Endothelial cell of umbilical vein (primary cell): ENCODE results near the gene SIGLEC6.

ENCODE experiments used
- POLR2AphosphoS5 ChIP-seq: IDR thresholded peaks from 2 replicates; pipeline ENCODE4 v1.6.1; 2012; ENCODE audit warnings: low read depth, mild to moderate bottlenecking, control low read depth, low read length, moderate library complexity; ENCODE audit not compliant: insufficient read depth
- TF ChIP-seq, protein P1 (sequence below), 2 donors: IDR thresholded peaks; 1 replicate in 1 of 2; 2 replicates in 1 of 2; pipeline ENCODE4 v1.5.1; 2011; ENCODE audit warnings: low read length in 2 of 2, mild to moderate bottlenecking in 2 of 2, moderate library complexity in 2 of 2, control low read depth in 1 of 2, inconsistent platforms in 1 of 2, low read depth in 1 of 2; ENCODE audit not compliant: insufficient read depth in 1 of 2; ENCODE audit errors: extremely low read depth in 1 of 2

DNA sequence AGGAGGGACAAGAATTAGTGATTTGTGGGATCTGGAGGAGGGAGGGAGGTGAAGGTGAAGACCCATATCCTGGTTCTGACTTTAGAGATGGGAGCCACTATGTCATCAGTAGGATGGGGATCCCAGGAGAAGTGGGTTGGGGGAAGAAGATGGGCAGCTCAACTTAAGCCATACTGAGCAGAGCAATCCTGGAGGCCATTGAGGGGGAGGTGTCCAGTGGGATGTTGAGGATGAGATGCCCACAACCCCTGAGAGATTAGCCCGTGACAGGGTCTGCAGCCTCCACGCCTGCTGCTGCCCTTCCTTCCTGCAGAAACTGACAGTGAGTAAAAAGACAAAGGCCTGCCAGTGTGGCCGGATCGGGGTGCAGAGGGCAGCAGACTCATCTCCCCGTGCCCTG, 11.2 kb upstream of the SIGLEC6 start:
- TF ChIP-seq, protein P1, sequence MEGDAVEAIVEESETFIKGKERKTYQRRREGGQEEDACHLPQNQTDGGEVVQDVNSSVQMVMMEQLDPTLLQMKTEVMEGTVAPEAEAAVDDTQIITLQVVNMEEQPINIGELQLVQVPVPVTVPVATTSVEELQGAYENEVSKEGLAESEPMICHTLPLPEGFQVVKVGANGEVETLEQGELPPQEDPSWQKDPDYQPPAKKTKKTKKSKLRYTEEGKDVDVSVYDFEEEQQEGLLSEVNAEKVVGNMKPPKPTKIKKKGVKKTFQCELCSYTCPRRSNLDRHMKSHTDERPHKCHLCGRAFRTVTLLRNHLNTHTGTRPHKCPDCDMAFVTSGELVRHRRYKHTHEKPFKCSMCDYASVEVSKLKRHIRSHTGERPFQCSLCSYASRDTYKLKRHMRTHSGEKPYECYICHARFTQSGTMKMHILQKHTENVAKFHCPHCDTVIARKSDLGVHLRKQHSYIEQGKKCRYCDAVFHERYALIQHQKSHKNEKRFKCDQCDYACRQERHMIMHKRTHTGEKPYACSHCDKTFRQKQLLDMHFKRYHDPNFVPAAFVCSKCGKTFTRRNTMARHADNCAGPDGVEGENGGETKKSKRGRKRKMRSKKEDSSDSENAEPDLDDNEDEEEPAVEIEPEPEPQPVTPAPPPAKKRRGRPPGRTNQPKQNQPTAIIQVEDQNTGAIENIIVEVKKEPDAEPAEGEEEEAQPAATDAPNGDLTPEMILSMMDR (IDR thresholded peaks at IDR 0.05; ENCODE audit: extremely low read depth in 1 of 2, insufficient read depth in 1 of 2, low read depth in 1 of 2, low read length in 2 of 2), result no peak
- no peak for TF ChIP-seq POLR2AphosphoS5
